HepG2 (cell line): ENCODE measurements around the gene NOTUM.

Experiments
- CTCF ChIP-seq: sonication (generic); formaldehyde crosslinking; IDR thresholded peaks from 2 replicates; pipeline ENCODE4 v1.5.0; 2020; ENCODE audit warnings: mild to moderate bottlenecking, missing genetic modification reagents, moderate library complexity
- FOXP1 ChIP-seq, 2 experiments: fragments of 450-650 bp in 1 of 2; IDR thresholded peaks; 2 replicates each; pipeline ENCODE4 v1.6.1; 2017 to 2018; ENCODE audit warnings: antibody characterized with exemption in 1 of 2
- GMEB2 ChIP-seq: IDR thresholded peaks from 2 replicates; pipeline ENCODE4 v1.6.1; 2016; ENCODE audit warnings: missing biosample characterization, missing genetic modification reagents, low read depth
- GZF1 ChIP-seq: sonication (generic); formaldehyde crosslinking; IDR thresholded peaks from 2 replicates; pipeline ENCODE4 v1.5.1; 2020; ENCODE audit warnings: mild to moderate bottlenecking, missing genetic modification reagents
- KDM5B ChIP-seq: sonication (generic); formaldehyde crosslinking; IDR thresholded peaks from 2 replicates; pipeline ENCODE4 v1.4.0; 2020; ENCODE audit warnings: missing genetic modification reagents, mild to moderate bottlenecking, borderline replicate concordance
- MAZ ChIP-seq, 2 experiments: sonication (generic) in 1 of 2; formaldehyde crosslinking in 1 of 2; IDR thresholded peaks; 2 replicates each; pipeline versions ENCODE4 v1.5.0 to v1.6.1; 2012 to 2020; ENCODE audit warnings: low read depth in 2 of 2, mild to moderate bottlenecking in 2 of 2, borderline replicate concordance in 1 of 2, improper control_type of control experiment in 1 of 2, low read length in 1 of 2, missing genetic modification reagents in 1 of 2, moderate library complexity in 1 of 2
- POLR2A ChIP-seq, 2 experiments: IDR thresholded peaks; 2 replicates each; pipeline ENCODE4 v1.6.1; 2011; ENCODE audit warnings: low read depth in 2 of 2, low read length in 2 of 2, mild to moderate bottlenecking in 1 of 2, moderate library complexity in 1 of 2; ENCODE audit not compliant: insufficient read depth in 1 of 2
- POLR2G ChIP-seq: fragments of 200-400 bp; formaldehyde crosslinking; IDR thresholded peaks from 2 replicates; pipeline ENCODE4 v1.6.1; 2018; ENCODE audit warnings: mild to moderate bottlenecking, low read depth, low read length, moderate library complexity
- SP4 ChIP-seq: sonication (generic); formaldehyde crosslinking; IDR thresholded peaks from 2 replicates; pipeline ENCODE4 v1.8.1; 2023; ENCODE audit warnings: mild to moderate bottlenecking, missing genetic modification reagents
- ZFAT ChIP-seq: sonication (generic); formaldehyde crosslinking; conservative IDR thresholded peaks from 2 replicates; pipeline ENCODE4 v1.8.1; 2023; ENCODE audit warnings: missing genetic modification reagents, inconsistent platforms
- ZNF224 ChIP-seq: sonication (generic); formaldehyde crosslinking; IDR thresholded peaks from 2 replicates; pipeline ENCODE4 v1.5.0; 2020; ENCODE audit warnings: mild to moderate bottlenecking, missing genetic modification reagents
- ZNF251 ChIP-seq: sonication (generic); formaldehyde crosslinking; IDR thresholded peaks from 2 replicates; pipeline ENCODE4 v1.9.0; 2021; ENCODE audit warnings: mild to moderate bottlenecking, missing genetic modification reagents
- ZNF350 ChIP-seq: sonication (generic); formaldehyde crosslinking; IDR thresholded peaks from 2 replicates; pipeline ENCODE4 v1.4.0; 2020; ENCODE audit warnings: mild to moderate bottlenecking, low read depth, missing genetic modification reagents, borderline replicate concordance
- TF ChIP-seq, protein P1 (sequence below): IDR thresholded peaks from 2 replicates; pipeline ENCODE4 v1.6.1; 2012; ENCODE audit warnings: inconsistent platforms

GRCh38 chr17:81911969-81912368 is 49.0 kb downstream of the NOTUM start:
- no peak for TF ChIP-seq ZFAT (CRISPR knock-in tag)
- TF ChIP-seq MAZ (IDR thresholded peaks at IDR 0.05; ENCODE audit: borderline replicate concordance, low read depth, low read length): no peak
- no peak for TF ChIP-seq MAZ (CRISPR knock-in tag; IDR thresholded peaks at IDR 0.05; ENCODE audit: low read depth)
- no peak for TF ChIP-seq ZNF224 (CRISPR knock-in tag)
- TF ChIP-seq FOXP1 (IDR thresholded peaks at IDR 0.05): no peak
- no peak for TF ChIP-seq FOXP1 (CRISPR knock-in tag; IDR thresholded peaks at IDR 0.05)
- TF ChIP-seq SP4 (CRISPR knock-in tag): no peak
- TF ChIP-seq KDM5B: no peak
- TF ChIP-seq ZNF251 (CRISPR knock-in tag): no peak
- TF ChIP-seq GMEB2 (CRISPR knock-in tag): no peak
- TF ChIP-seq ZNF350 (CRISPR knock-in tag): no peak
- no peak for TF ChIP-seq POLR2G
- no peak for TF ChIP-seq POLR2A (IDR thresholded peaks at IDR 0.05; ENCODE audit: insufficient read depth in 1 of 2, low read depth in 2 of 2, low read length in 2 of 2)
- TF ChIP-seq GZF1 (CRISPR knock-in tag): no peak
- TF ChIP-seq, protein P1, sequence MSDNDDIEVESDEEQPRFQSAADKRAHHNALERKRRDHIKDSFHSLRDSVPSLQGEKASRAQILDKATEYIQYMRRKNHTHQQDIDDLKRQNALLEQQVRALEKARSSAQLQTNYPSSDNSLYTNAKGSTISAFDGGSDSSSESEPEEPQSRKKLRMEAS: no peak
- no peak for TF ChIP-seq CTCF (CRISPR knock-in tag)
